ENCODE results near the gene CELSR3.

GRCh38 chr3:48655606-48656005 lies 7.1 kb downstream of the CELSR3 start:
- no peak for TF ChIP-seq CTCF (conservative IDR thresholded peaks at IDR 0.05 in 1 of 2, IDR thresholded peaks at IDR 0.05 in 1 of 2; ENCODE audit: extremely low read depth in 1 of 2, insufficient read depth in 1 of 2, low read depth in 1 of 2, low read length in 2 of 2)
- TF ChIP-seq EZH2 (IDR thresholded peaks at IDR 0.05; ENCODE audit: borderline replicate concordance, low read length), result no peak
